22Rv1 (cell line): ENCODE measurements around the gene TRPT1.

Experiments
- H3K27ac ChIP-seq: fragments of 450-650 bp; 2 replicates; pipeline ENCODE4 v1.5.1; 2017
- ZFX ChIP-seq: fragments of 450-650 bp; IDR thresholded peaks from 2 replicates; pipeline ENCODE4 v1.6.1; 2017; ENCODE audit warnings: antibody characterized with exemption, borderline replicate concordance
- TF ChIP-seq, protein P1 (sequence below): fragments of 450-650 bp; IDR thresholded peaks from 2 replicates; pipeline ENCODE4 v1.5.1; 2017; ENCODE audit warnings: mild to moderate bottlenecking

TRPT1 gene

DNA sequence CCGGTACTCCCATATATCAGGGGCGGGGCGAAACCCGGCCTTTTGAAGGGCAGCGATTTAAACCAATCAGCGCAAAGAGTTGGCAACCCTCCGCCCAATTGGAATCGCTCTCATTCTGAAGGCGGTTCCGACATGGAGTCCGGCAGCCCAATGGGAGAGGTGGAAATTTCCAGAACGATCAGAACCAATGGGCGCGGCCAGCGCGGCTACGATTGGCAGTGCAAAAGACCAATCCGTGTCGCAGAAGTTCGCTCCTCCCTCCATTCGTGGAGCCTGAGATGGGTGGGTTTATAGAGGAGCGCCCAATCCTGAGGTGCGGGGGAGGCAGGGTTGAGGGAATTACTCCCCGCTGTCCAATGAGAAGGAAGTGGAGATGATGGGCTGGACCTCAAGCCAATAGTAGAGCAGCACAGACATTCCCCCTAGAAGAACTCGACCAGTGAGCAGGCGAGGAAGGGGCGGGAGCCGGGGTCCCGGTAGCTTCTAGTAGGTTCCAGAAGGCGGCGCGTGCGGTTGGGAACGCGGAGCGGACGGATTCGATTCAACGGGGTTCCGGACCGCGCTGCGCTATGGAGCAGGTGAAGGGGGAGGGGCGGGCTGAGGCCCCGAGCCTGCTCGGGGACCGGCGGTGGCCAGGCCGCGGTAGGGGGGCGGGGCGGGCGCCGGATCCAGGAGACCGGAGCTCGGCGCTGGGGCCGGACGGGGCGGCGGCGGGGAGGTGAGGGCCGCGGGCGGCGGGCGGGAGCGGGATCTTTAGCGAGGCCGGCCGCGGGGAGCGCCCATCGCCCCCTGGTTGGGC is 40.1 kb downstream of the TRPT1 start, which contains the start of gene STIP1:
Gene STIP1 (plus strand): TSS at position 479 of the 799 bp plus-strand sequence. CDS start 91 bp downstream, at position 570.
- TF ChIP-seq, protein P1, sequence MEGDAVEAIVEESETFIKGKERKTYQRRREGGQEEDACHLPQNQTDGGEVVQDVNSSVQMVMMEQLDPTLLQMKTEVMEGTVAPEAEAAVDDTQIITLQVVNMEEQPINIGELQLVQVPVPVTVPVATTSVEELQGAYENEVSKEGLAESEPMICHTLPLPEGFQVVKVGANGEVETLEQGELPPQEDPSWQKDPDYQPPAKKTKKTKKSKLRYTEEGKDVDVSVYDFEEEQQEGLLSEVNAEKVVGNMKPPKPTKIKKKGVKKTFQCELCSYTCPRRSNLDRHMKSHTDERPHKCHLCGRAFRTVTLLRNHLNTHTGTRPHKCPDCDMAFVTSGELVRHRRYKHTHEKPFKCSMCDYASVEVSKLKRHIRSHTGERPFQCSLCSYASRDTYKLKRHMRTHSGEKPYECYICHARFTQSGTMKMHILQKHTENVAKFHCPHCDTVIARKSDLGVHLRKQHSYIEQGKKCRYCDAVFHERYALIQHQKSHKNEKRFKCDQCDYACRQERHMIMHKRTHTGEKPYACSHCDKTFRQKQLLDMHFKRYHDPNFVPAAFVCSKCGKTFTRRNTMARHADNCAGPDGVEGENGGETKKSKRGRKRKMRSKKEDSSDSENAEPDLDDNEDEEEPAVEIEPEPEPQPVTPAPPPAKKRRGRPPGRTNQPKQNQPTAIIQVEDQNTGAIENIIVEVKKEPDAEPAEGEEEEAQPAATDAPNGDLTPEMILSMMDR = peak; percentile 46
- no peak for TF ChIP-seq ZFX
- H3K27ac ChIP-seq = no peak within 1 kb of the TSS

DNA sequence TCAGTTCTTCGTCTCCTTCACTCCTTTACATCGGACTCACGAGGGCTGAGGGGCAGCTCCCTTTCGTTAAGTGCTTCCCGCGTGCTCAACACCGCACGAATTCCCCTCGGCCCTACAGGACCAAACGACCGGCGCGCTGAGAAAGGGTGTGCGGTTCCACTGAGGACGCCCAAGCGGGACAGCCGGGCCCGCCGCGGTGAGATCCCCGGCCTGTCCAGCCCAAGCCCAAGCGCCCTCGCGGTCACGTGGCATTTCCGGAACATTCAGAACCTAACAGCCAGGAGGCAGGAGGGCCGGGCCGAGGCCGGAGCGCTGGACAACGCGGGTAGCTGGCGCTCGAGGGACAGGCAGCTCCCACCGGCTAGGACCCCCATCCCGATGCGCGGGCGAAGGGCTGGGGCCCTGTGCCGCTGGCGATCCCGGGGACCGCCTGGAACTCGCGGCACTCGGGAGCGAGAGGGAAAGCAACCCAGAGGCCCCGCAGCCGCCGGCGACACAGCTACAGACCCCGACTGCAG is 40.8 kb downstream of the TRPT1 start:
- no peak overlapping the region for H3K27ac ChIP-seq
- TF ChIP-seq, protein P1 = 0 out of 2 replicates have a peak, but pooled peaks have one; percentile 3
- TF ChIP-seq ZFX = no peak

- H3K27ac ChIP-seq = no peak overlapping the region
- TF ChIP-seq, protein P1 = no peak
- no peak for TF ChIP-seq ZFX
These were observed 42.1 kb downstream of the TRPT1 start for GRCh38 chr11:64183890-64184289.

- no peak for TF ChIP-seq ZFX
- TF ChIP-seq, protein P1 = no peak
- peak overlapping the region; percentile 78 for H3K27ac ChIP-seq
These were observed 44.2 kb downstream of the TRPT1 start for GRCh38 chr11:64181506-64182411.

DNA sequence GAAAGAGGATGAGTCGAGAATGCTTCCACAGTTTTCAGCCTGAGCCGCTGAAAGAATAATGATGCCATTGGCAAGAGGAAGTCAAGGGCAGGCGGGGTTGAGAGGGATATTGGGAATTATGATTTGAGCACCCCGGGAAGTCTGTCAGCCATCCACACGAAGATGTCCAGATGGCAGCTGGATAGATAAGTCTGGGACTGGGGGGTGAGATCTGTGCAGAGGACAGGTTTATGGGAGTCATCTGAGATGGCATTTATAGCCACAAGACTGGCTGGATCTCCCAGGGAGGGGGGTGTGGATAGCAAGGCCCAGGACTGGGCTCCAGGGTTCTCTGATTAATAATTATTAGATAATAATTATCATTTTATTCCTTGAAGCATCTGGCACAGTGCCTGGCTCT is 45.1 kb downstream of the TRPT1 start:
- peak overlapping the region; percentile 78 for H3K27ac ChIP-seq
- TF ChIP-seq, protein P1 = no peak
- no peak for TF ChIP-seq ZFX

GRCh38 chr11:64178951-64179639 is 46.9 kb downstream of the TRPT1 start:
- TF ChIP-seq, protein P1 = no peak
- no peak for TF ChIP-seq ZFX
- no peak overlapping the region for H3K27ac ChIP-seq
